GM13977 (cell line): Measurements from ENCODE around the gene BRINP1.
"Not testable (repeated sequence)": the region's sequence is repeated elsewhere in the genome, so short reads cannot be mapped to it uniquely, and the experiment has no call there.

Experiments used
- DNase-seq: peaks from one replicate; pipeline ENCODE4 v3.0.0; 2012; ENCODE audit warnings: low spot score
- CTCF ChIP-seq: IDR thresholded peaks from 2 replicates; pipeline ENCODE4 v1.5.1; 2012; ENCODE audit warnings: mild to moderate bottlenecking, control low read depth; ENCODE audit not compliant: insufficient read depth; ENCODE audit errors: extremely low read depth, missing control alignments
- in situ Hi-C: fragments of 300-500 bp; cut with MboI; formaldehyde crosslinking; loops from one replicate; pipeline ENCODE4 v1.12.0; 2022; ENCODE audit warnings: low sequenced_read_pairs, low pct_unique_long_range_greater_than_20kb, mixed read lengths, inconsistent platforms; ENCODE audit not compliant: unreplicated experiment

The BRINP1 gene

GRCh38 chr9:119185298-119185697 is 183.9 kb downstream of the BRINP1 start:
- in situ Hi-C loops: no loop called here
- no peak for TF ChIP-seq CTCF
- DNase-seq: no peak

GRCh38 chr9:119184265-119184936 is 184.8 kb downstream of the BRINP1 start:
- TF ChIP-seq CTCF: no peak
- in situ Hi-C loops: no loop called here
- DNase-seq: no peak

- in situ Hi-C loops: no loop called here
- no peak for TF ChIP-seq CTCF
- no peak for DNase-seq
Measured at GRCh38 chr9:119181561-119181960, 187.7 kb downstream of the BRINP1 start.

GRCh38 chr9:119180897-119181296 is 188.3 kb downstream of the BRINP1 start:
- no peak for TF ChIP-seq CTCF
- in situ Hi-C loops: no loop called here
- no peak for DNase-seq

- no peak for TF ChIP-seq CTCF
- in situ Hi-C loops: no loop called here
Measured at GRCh38 chr9:119179701-119180100, 189.5 kb downstream of the BRINP1 start.

GRCh38 chr9:119177196-119177595 is 192.0 kb downstream of the BRINP1 start:
- in situ Hi-C loops: no loop called here
- no peak for TF ChIP-seq CTCF

More at GRCh38 chr9:119179701-119180100, 189.5 kb downstream of the BRINP1 start:
- no peak for DNase-seq

GRCh38 chr9:119175581-119175980 is 193.7 kb downstream of the BRINP1 start:
- no peak for TF ChIP-seq CTCF
- in situ Hi-C loops: no loop called here

More at GRCh38 chr9:119177196-119177595, 192.0 kb downstream of the BRINP1 start:
- DNase-seq: no peak

GRCh38 chr9:119169222-119169621 is 200.0 kb downstream of the BRINP1 start:
- in situ Hi-C loops, DNase-seq: not testable (repeated sequence)

More at GRCh38 chr9:119175581-119175980, 193.7 kb downstream of the BRINP1 start:
- DNase-seq: no peak
